Vagina (tissue), 2 donors: Measurements from ENCODE around the gene PBX1.

Experiments
- CTCF ChIP-seq, 3 experiments: fragments of 450-650 bp in 2 of 3; fragments of 200-600 bp in 1 of 3; sonication (generic) in 1 of 3; IDR thresholded peaks; one replicate each; pipeline ENCODE4 v1.5.1; 2017 to 2019; ENCODE audit warnings: antibody characterized with exemption in 3 of 3, mild to moderate bottlenecking in 2 of 3, moderate library complexity in 2 of 3
- POLR2A ChIP-seq, 2 donors: fragments of 450-650 bp; IDR thresholded peaks; one replicate each; pipeline ENCODE4 v1.6.1; 2017; ENCODE audit warnings: antibody characterized with exemption in 2 of 2, mild to moderate bottlenecking in 2 of 2, moderate library complexity in 2 of 2
- POLR2AphosphoS5 ChIP-seq, 2 donors: sonication (generic); formaldehyde crosslinking; IDR thresholded peaks; one replicate each; pipeline ENCODE4 v1.9.0; 2017; ENCODE audit warnings: antibody characterized with exemption in 2 of 2, mild to moderate bottlenecking in 2 of 2, low read depth in 1 of 2; ENCODE audit not compliant: insufficient read depth in 1 of 2

GRCh38 chr1:164557270-164557669, 1.7 kb upstream of the PBX1 start:
- TF ChIP-seq CTCF (IDR thresholded peaks at IDR 0.05): no peak
- TF ChIP-seq POLR2A (IDR thresholded peaks at IDR 0.05): no peak
- no peak for TF ChIP-seq POLR2AphosphoS5 (IDR thresholded peaks at IDR 0.05; ENCODE audit: insufficient read depth in 1 of 2, low read depth in 1 of 2)
